SU-DHL-6 (cell line): ENCODE measurements around the gene PCDH17.

Experiments used
- H2AFZ ChIP-seq: fragments of 200-600 bp; sonication (generic); 2 replicates; pipeline ENCODE4 v1.6.1; 2014; ENCODE audit warnings: low read depth, mild to moderate bottlenecking, moderate library complexity, mixed read lengths, antibody characterized with exemption, low read length; ENCODE audit not compliant: severe bottlenecking
- H3F3A ChIP-seq: fragments of 200-600 bp; shearing (Covaris generic); 2 replicates; pipeline ENCODE4 v1.6.0; 2016; ENCODE audit warnings: antibody characterized with exemption, mild to moderate bottlenecking; ENCODE audit not compliant: insufficient read depth
- H3K27ac ChIP-seq: fragments of 200-600 bp; sonication (generic); 2 replicates; pipeline ENCODE4 v1.5.1; 2016; ENCODE audit warnings: low read depth, mild to moderate bottlenecking, low read length, moderate library complexity, mixed read lengths
- H3K27me3 ChIP-seq: fragments of 200-600 bp; sonication (generic), shearing (Covaris generic); 2 replicates; pipeline ENCODE4 v1.6.0; 2014; ENCODE audit warnings: mild to moderate bottlenecking, low read length
- H3K36me3 ChIP-seq: fragments of 200-600 bp; sonication (generic); 2 replicates; pipeline ENCODE4 v1.6.1; 2014; ENCODE audit warnings: mild to moderate bottlenecking, low read length, mixed read lengths
- H3K4me2 ChIP-seq: fragments of 300-600, 200-600 bp; shearing (Covaris generic), sonication (generic); 2 replicates; pipeline ENCODE4 v1.6.0; 2014; ENCODE audit warnings: low read length, low read depth, mild to moderate bottlenecking; ENCODE audit not compliant: poor library complexity, severe bottlenecking
- H3K4me3 ChIP-seq: fragments of 200-600 bp; sonication (generic); 2 replicates; pipeline ENCODE4 v1.5.1; 2014; ENCODE audit warnings: antibody characterized with exemption, low read length, mild to moderate bottlenecking, mixed read lengths; ENCODE audit not compliant: insufficient read depth, poor library complexity, severe bottlenecking
- H3K79me2 ChIP-seq: fragments of 200-600 bp; sonication (generic); 2 replicates; pipeline ENCODE4 v1.6.1; 2014; ENCODE audit warnings: mild to moderate bottlenecking, low read length, moderate library complexity; ENCODE audit not compliant: insufficient read depth
- H3K9ac ChIP-seq: fragments of 200-600 bp; sonication (generic); 2 replicates; pipeline ENCODE4 v1.7.0; 2014; ENCODE audit warnings: mild to moderate bottlenecking, low read length
- H3K9me2 ChIP-seq: fragments of 200-600 bp; sonication (generic); replicated peaks from 2 replicates; pipeline ENCODE4 v1.6.1; 2014; ENCODE audit warnings: low read length; ENCODE audit not compliant: insufficient read depth
- H3K9me3 ChIP-seq: fragments of 200-600 bp; sonication (generic); 2 replicates; pipeline ENCODE4 v1.6.1; 2014; ENCODE audit warnings: low read length, mixed read lengths; ENCODE audit not compliant: insufficient read depth
- H4K20me1 ChIP-seq: fragments of 200-600 bp; sonication (generic); 2 replicates; pipeline ENCODE4 v1.6.1; 2014; ENCODE audit warnings: low read depth, mild to moderate bottlenecking, antibody characterized with exemption, low read length, moderate library complexity, mixed read lengths
- EZH2phosphoT487 ChIP-seq: fragments of 200-600 bp; sonication (generic), shearing (Covaris generic); conservative IDR thresholded peaks from 2 replicates; pipeline ENCODE4 v1.6.1; 2018; ENCODE audit warnings: mild to moderate bottlenecking, antibody characterized with exemption, low read length, moderate library complexity, mixed read lengths
- TF ChIP-seq, protein P1 (sequence below): fragments of 200-600 bp; sonication (generic); IDR thresholded peaks from one replicate; pipeline ENCODE4 v1.5.1; 2017; ENCODE audit warnings: antibody characterized with exemption, mild to moderate bottlenecking, low read length, moderate library complexity; ENCODE audit not compliant: insufficient read depth, poor library complexity, severe bottlenecking

PCDH17 gene

DNA sequence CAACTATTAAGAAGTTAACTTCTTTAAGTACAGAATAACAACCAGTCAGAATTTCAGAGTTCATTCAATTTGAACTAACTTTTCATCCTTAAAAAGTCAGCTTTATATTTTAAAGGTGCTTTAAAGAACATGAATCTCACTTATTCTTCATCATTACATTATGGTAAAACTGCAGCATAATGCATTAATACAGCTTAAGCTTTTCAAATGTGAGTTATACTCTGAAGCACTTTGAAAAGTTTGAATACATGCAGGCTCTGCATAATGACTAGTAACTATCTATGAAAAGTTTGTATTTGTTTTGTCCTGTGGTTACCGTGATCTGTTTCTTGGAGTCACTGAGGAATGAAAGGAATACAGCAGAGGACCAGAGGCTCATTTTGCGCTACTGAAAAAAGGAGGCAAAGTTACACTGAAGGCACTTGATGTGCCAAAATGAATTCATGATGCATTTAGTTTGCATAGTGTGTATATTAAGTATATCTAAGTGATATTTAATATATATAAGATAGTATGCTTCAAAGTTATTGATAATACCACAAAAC is 4.1 kb downstream of the PCDH17 start:
- Histone ChIP-seq H4K20me1 (no peaks in the 10 kb centered on the region), H2AFZ (no peak overlapping the region), H3K4me3 (no peak overlapping the region), H3F3A (no peaks in the 10 kb centered on the region), H3K9ac (no peak overlapping the region), H3K4me2 (no peak overlapping the region), H3K79me2 (no peaks in the 10 kb centered on the region), H3K9me3 (0 out of 2 replicates have a peak, but pooled peaks cover 5% of the 10 kb centered on the region), H3K9me2 (no peaks in the 10 kb centered on the region), H3K27me3 (no peaks in the 10 kb centered on the region), H3K27ac (no peak overlapping the region), H3K36me3 (no peaks in the 10 kb centered on the region)
- TF ChIP-seq, protein P1, sequence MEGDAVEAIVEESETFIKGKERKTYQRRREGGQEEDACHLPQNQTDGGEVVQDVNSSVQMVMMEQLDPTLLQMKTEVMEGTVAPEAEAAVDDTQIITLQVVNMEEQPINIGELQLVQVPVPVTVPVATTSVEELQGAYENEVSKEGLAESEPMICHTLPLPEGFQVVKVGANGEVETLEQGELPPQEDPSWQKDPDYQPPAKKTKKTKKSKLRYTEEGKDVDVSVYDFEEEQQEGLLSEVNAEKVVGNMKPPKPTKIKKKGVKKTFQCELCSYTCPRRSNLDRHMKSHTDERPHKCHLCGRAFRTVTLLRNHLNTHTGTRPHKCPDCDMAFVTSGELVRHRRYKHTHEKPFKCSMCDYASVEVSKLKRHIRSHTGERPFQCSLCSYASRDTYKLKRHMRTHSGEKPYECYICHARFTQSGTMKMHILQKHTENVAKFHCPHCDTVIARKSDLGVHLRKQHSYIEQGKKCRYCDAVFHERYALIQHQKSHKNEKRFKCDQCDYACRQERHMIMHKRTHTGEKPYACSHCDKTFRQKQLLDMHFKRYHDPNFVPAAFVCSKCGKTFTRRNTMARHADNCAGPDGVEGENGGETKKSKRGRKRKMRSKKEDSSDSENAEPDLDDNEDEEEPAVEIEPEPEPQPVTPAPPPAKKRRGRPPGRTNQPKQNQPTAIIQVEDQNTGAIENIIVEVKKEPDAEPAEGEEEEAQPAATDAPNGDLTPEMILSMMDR, result no peak
- TF ChIP-seq EZH2phosphoT487, result no peak

DNA sequence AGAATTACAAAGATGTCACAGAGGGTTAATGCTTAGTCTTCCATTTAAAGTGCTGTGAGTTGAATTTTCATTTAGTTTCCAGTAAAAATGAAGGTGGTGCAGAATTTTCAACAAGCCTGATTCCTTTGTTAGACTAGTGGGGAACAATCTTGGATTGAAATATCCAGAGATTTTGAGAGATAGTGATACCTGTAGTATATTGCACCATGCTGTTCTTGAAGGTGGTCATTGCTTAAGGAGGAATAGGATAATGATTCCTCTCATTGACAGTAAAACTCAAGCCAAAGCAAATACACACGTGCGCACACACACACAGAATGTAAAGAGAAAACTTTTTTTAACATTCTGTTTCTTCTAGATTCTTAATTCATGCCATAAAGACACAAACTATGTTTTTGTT is 5.3 kb downstream of the PCDH17 start:
- Histone ChIP-seq H3K79me2 (no peaks in the 10 kb centered on the region), H3K4me3 (no peak overlapping the region), H3K9me3 (0 out of 2 replicates have a peak, but pooled peaks cover 5% of the 10 kb centered on the region), H3K4me2 (no peak overlapping the region), H3K9ac (no peak overlapping the region), H3F3A (no peaks in the 10 kb centered on the region), H3K9me2 (no peaks in the 10 kb centered on the region), H3K27ac (no peak overlapping the region), H3K36me3 (no peaks in the 10 kb centered on the region), H3K27me3 (no peaks in the 10 kb centered on the region), H4K20me1 (no peaks in the 10 kb centered on the region), H2AFZ (no peak overlapping the region)
- TF ChIP-seq, protein P1, result no peak
- TF ChIP-seq EZH2phosphoT487, result no peak

GRCh38 chr13:57637515-57637914 is 6.0 kb downstream of the PCDH17 start:
- Histone ChIP-seq H2AFZ (peak overlapping the region; percentile 39), H3K9me2 (no peaks in the 10 kb centered on the region)
- no peak for TF ChIP-seq EZH2phosphoT487

DNA sequence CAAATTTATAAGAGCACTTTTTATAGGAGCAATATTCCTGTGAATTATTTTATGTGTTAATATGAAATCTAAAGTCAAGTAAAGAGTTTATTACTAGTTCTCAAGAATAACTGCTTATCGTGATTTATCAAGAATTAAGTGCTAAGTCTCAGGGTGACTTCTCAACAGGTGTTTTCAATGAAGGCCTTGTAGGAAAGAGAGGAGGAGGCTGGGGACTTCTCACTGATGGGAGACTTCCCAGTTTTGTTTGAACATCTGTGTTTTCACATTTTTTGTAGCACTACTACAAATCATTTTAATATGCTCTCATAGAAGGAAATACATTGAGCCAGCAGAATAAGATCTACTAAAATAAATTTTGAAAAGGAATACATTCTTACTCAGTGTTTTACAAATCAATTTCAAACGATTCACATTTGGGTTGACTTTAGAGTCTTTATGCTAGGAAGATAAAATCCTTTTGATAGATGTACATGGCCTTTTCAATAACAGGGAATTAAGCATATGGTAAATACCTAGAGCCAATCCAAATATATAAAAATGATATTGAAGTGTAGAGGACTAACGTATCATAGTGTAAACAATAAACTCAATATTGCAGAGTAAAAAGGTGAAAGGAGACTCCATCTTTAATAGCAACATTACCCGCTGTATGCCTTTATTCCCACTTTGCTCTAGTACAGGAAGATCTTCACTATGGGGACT is 6.8 kb downstream of the PCDH17 start:
- H3K9me2 ChIP-seq, result no peaks in the 10 kb centered on the region
- no peak overlapping the region for H3K4me2 ChIP-seq
- H3K27me3 ChIP-seq, result no peaks in the 10 kb centered on the region
- H3K27ac ChIP-seq, result no peak overlapping the region
- H3K9me3 ChIP-seq, result 0 out of 2 replicates have a peak, but pooled peaks cover 5% of the 10 kb centered on the region
- no peaks in the 10 kb centered on the region for H3K79me2 ChIP-seq
- no peaks in the 10 kb centered on the region for H3F3A ChIP-seq
- no peak overlapping the region for H3K9ac ChIP-seq
- no peak overlapping the region for H2AFZ ChIP-seq
- H3K4me3 ChIP-seq, result no peak overlapping the region
- TF ChIP-seq, protein P1, result no peak
- TF ChIP-seq EZH2phosphoT487, result no peak
- no peaks in the 10 kb centered on the region for H4K20me1 ChIP-seq
- no peaks in the 10 kb centered on the region for H3K36me3 ChIP-seq

More at GRCh38 chr13:57637515-57637914, 6.0 kb downstream of the PCDH17 start:
- Histone ChIP-seq H3K9ac (no peak overlapping the region), H3K79me2 (no peaks in the 10 kb centered on the region), H3K27me3 (no peaks in the 10 kb centered on the region), H4K20me1 (no peaks in the 10 kb centered on the region), H3K27ac (no peak overlapping the region), H3K4me2 (no peak overlapping the region), H3K4me3 (no peak overlapping the region), H3F3A (no peaks in the 10 kb centered on the region), H3K9me3 (0 out of 2 replicates have a peak, but pooled peaks cover 5% of the 10 kb centered on the region), H3K36me3 (no peaks in the 10 kb centered on the region)
